ENCODE data around the gene GRK4. TPM values are rescaled to one million over a fixed set of nuclear protein-coding genes. Genes with fewer than 3 reads are reported as not detected.

Gene GRK4
- polyA plus RNA-seq, 1 of the 3 experiments (the other 2 are of a cell fraction) = 2.7 TPM

- POLR2A ChIA-PET = no interaction called here
- Histone ChIP-seq H4K20me1 (ENCODE audit: insufficient read depth) (no peaks in the 10 kb centered on the region), H3K4me1 (ENCODE audit: control insufficient read depth in 1 of 2, insufficient read depth in 2 of 2, low read depth in 1 of 2, low read length in 1 of 2) (peaks cover 0 to 4% of the 10 kb centered on the region in 2 experiments; a peak in 1 of 4 replicates), H3K4me2 (no peak overlapping the region), H3K9me3 (no peaks in the 10 kb centered on the region), H3K27me3 (ENCODE audit: insufficient read depth) (no peaks in the 10 kb centered on the region), H3K9me2 (no peaks in the 10 kb centered on the region), H3K4me3 (ENCODE audit: low read depth in 2 of 2, low read length in 1 of 2) (no peak overlapping the region), H3K27ac (ENCODE audit: low read depth in 2 of 2, low read length in 1 of 2) (no peak overlapping the region), H3K79me2 (ENCODE audit: insufficient read depth) (no peaks in the 10 kb centered on the region), H2AFZ (ENCODE audit: low read depth) (no peak overlapping the region), H3K36me3 (replicated peaks in 1 of 2; ENCODE audit: control insufficient read depth in 1 of 2, insufficient read depth in 2 of 2, low read length in 1 of 2) (no peaks in the 10 kb centered on the region), H3K9ac (no peak overlapping the region), H3F3A (replicated peaks; ENCODE audit: insufficient read depth) (no peaks in the 10 kb centered on the region)
- CTCF ChIA-PET = interaction anchor here (0.7 to 7.7 kb wide), 18 partner anchors 9 to 103 kb away, joined by 3 to 73 read pairs (median 4); partner anchors contain the start of genes GRK4 and NOP14
- TF ChIP-seq RAD21 (IDR thresholded peaks at IDR 0.05; ENCODE audit: low read length) = no peak
- TF ChIP-seq SMC3 (IDR thresholded peaks at IDR 0.05; ENCODE audit: low read depth, low read length) = no peak
- no peak for TF ChIP-seq JUND (IDR thresholded peaks at IDR 0.05)
- no peak for TF ChIP-seq TEAD4 (IDR thresholded peaks at IDR 0.05; ENCODE audit: borderline replicate concordance, insufficient read depth)
- TF ChIP-seq USF2 (IDR thresholded peaks at IDR 0.05; ENCODE audit: borderline replicate concordance, low read depth, low read length) = no peak
- TF ChIP-seq POLR2AphosphoS5 (IDR thresholded peaks at IDR 0.05; ENCODE audit: low read depth, low read length) = no peak
- TF ChIP-seq PBX3 (IDR thresholded peaks at IDR 0.05) = no peak
- TF ChIP-seq EZH2phosphoT487 (IDR thresholded peaks at IDR 0.05; ENCODE audit: borderline replicate concordance, low read depth) = no peak
- no peak for TF ChIP-seq MAX (IDR thresholded peaks at IDR 0.05; ENCODE audit: low read depth)
- no peak for TF ChIP-seq TAF1 (IDR thresholded peaks at IDR 0.05; ENCODE audit: borderline replicate concordance, low read depth, low read length)
- no peak for TF ChIP-seq GABPA (IDR thresholded peaks at IDR 0.05; ENCODE audit: low read depth)
- no peak for TF ChIP-seq USF1 (IDR thresholded peaks at IDR 0.05; ENCODE audit: borderline replicate concordance, low read depth)
- TF ChIP-seq RXRA (IDR thresholded peaks at IDR 0.05; ENCODE audit: borderline replicate concordance, low read depth) = no peak
- TF ChIP-seq ELF1 (IDR thresholded peaks at IDR 0.05) = no peak
- no peak for TF ChIP-seq NRF1 (IDR thresholded peaks at IDR 0.05; ENCODE audit: low read depth, low read length)
- TF ChIP-seq YY1 (IDR thresholded peaks at IDR 0.05; ENCODE audit: low read depth) = no peak
- TF ChIP-seq REST (IDR thresholded peaks at IDR 0.05; ENCODE audit: low read depth, low read length) = no peak
- no peak for TF ChIP-seq SIN3A (IDR thresholded peaks at IDR 0.05; ENCODE audit: borderline replicate concordance, low read depth, low read length)
- no peak for TF ChIP-seq RFX5 (IDR thresholded peaks at IDR 0.05; ENCODE audit: low read length)
- DNase-seq = no peak
- WGBS (ENCODE audit: low lambda C conversion rate) = 85% methylated on average over 14 of the region's 21 CpGs
Measured at GRCh38 chr4:3036131-3036952, 73.0 kb downstream of the GRK4 start.
